ENCODE results near the gene PRG2. TPM values are rescaled to one million over a fixed set of nuclear protein-coding genes. Genes with fewer than 3 reads are reported as not detected.

PRG2 gene
- total and polyA plus RNA-seq, 9 of the 15 experiments (the other 6 are each of a cell fraction or from before 2014, with no cell fraction given) = 1.8 to 78.0 (median 26.6) TPM

DNA sequence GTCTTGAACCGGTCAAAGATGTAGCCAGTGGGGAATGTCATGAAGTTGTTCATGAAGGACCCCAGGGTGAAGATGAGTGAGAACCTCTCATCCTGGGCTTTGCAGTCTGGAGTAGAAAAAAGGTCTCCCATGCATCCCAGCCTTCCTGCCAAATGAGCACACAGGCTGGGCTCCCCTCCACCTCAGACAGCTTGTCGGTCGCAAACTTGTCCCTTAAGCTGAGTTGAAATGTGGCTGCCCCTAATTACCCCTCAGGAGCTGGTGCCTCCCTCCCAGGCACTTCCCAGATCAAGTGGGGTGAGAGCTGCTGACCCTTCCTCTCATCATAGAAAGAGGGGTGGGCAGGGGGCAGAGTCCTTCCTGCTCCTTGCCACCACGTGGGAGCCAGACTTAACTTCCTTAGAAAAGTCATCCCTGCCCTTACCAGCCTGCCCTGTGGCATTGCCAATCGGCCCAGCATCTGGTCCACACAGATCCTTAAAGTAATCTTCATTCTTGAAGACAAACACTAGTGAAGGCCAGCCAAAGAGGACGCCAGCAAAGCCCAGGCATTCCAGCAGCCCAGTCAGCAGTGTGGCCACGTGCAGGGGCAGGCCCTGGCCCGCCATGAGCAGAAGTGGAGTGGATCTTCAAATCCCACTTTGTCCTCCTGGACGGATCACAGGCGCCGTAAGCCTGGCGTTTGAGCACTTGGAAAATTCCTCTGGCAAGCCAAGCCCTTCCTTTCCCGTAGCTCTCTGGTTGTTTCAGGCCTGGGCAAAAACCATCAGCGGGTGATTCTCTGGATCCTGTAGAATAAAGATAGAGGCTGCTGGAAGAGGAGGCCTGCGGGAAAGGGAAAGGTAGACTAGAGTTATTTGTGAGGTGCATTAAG, 35.4 kb upstream of the PRG2 start:
- Histone ChIP-seq H3K79me2 (ENCODE audit: control insufficient read depth, insufficient read depth, low read length) (peaks cover 65% of the 10 kb centered on the region), H3K9me1 (ENCODE audit: control insufficient read depth, insufficient read depth, low read length) (peaks cover 7% of the 10 kb centered on the region), H3K9me3 (replicated peaks; ENCODE audit: control insufficient read depth, insufficient read depth, low read depth, low read length) (no peaks in the 10 kb centered on the region), H3K27ac (ENCODE audit: extremely low read depth, low read depth, low read length) (peak overlapping the region; percentile 91), H3K36me3 (ENCODE audit: control insufficient read depth, insufficient read depth, low read length) (peaks cover 54% of the 10 kb centered on the region), H4K20me1 (replicated peaks; ENCODE audit: control insufficient read depth, insufficient read depth, low read length) (peaks cover 12% of the 10 kb centered on the region; the same call in 1 of the 2 replicates), H3K4me3 (peak overlapping the region; percentile 72), H3K4me1 (replicated peaks in 1 of 2; ENCODE audit: control insufficient read depth in 2 of 2, insufficient read depth in 2 of 2, low read length in 2 of 2) (peaks cover 42 to 50% of the 10 kb centered on the region in 2 experiments), H2AFZ (ENCODE audit: low read depth, low read length) (peak overlapping the region; percentile 91; the same call in 1 of the 2 replicates), H3K9ac (ENCODE audit: insufficient read depth in 1 of 2, low read depth in 2 of 2, low read length in 2 of 2) (peak overlapping the region; percentile 96 to 98), H3K27me3 (ENCODE audit: control insufficient read depth in 2 of 2, insufficient read depth in 2 of 2, low read length in 2 of 2) (no peaks in the 10 kb centered on the region), H3K4me2 (ENCODE audit: insufficient read depth, low read length) (peak overlapping the region; percentile 90)
- in situ Hi-C loops (cut with MboI) (no loop called here), intact Hi-C loops (cut with micrococcal nuclease) (loop anchor here (2.0 kb wide), 2 partner anchors 23 to 39 kb away; no protein-coding TSS in a partner anchor)
- no TSS peak for BruUV-seq (replicated peaks)
- CTCF ChIA-PET (ENCODE audit: low intra/inter-chr PET ratio) = no interaction called here
- DNase-seq (ENCODE audit: extremely low read depth in 1 of 4, low spot score in 3 of 4) = no peak
- ATAC-seq = no peak
- POLR2A ChIA-PET = interaction anchor here (0.5 to 1.3 kb wide), 8 partner anchors 9 to 1086 kb away, joined by 3 to 5 read pairs (median 4); partner anchors contain the start of gene SLC43A1
- WGBS (ENCODE audit: insufficient coverage, low coverage, missing lambda C conversion rate) = 1% methylated on average over 15 of the region's 15 CpGs
- FAIRE-seq = peak; percentile 6
- TF ChIP-seq NFIX (CRISPR knock-in tag; IDR thresholded peaks at IDR 0.05; ENCODE audit: low read depth) (no peak), ARID2 (IDR thresholded peaks at IDR 0.05) (no peak), RAD51 (IDR thresholded peaks at IDR 0.05; ENCODE audit: borderline replicate concordance, low read depth) (no peak), RFX1 (IDR thresholded peaks at IDR 0.05) (no peak), ZNF699 (CRISPR knock-in tag; IDR thresholded peaks at IDR 0.05; ENCODE audit: insufficient replicate concordance) (no peak), POLR2AphosphoS5 (IDR thresholded peaks at IDR 0.05; ENCODE audit: control insufficient read depth, insufficient read depth, low read depth, low read length) (no peak), WHSC1 (IDR thresholded peaks at IDR 0.05; ENCODE audit: low read length) (no peak), GABPB1 (CRISPR knock-in tag; IDR thresholded peaks at IDR 0.05) (no peak), EZH2 (IDR thresholded peaks at IDR 0.05; ENCODE audit: borderline replicate concordance, low read depth, low read length) (no peak), PHF20 (IDR thresholded peaks at IDR 0.05; ENCODE audit: partially characterized antibody) (no peak), ZNF384 (IDR thresholded peaks at IDR 0.05; ENCODE audit: low read depth, low read length) (no peak), ZC3H8 (IDR thresholded peaks at IDR 0.05) (no peak), DACH1 (IDR thresholded peaks at IDR 0.05; ENCODE audit: partially characterized antibody) (no peak)
- TF ChIP-seq, protein P1, sequence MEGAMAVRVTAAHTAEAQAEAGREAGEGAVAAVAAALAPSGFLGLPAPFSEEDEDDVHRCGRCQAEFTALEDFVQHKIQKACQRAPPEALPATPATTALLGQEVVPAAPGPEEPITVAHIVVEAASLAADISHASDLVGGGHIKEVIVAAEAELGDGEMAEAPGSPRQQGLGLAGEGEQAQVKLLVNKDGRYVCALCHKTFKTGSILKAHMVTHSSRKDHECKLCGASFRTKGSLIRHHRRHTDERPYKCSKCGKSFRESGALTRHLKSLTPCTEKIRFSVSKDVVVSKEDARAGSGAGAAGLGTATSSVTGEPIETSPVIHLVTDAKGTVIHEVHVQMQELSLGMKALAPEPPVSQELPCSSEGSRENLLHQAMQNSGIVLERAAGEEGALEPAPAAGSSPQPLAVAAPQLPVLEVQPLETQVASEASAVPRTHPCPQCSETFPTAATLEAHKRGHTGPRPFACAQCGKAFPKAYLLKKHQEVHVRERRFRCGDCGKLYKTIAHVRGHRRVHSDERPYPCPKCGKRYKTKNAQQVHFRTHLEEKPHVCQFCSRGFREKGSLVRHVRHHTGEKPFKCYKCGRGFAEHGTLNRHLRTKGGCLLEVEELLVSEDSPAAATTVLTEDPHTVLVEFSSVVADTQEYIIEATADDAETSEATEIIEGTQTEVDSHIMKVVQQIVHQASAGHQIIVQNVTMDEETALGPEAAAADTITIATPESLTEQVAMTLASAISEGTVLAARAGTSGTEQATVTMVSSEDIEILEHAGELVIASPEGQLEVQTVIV (CRISPR knock-in tag; IDR thresholded peaks at IDR 0.05; ENCODE audit: borderline replicate concordance) = no peak
- TF ChIP-seq, protein P2, sequence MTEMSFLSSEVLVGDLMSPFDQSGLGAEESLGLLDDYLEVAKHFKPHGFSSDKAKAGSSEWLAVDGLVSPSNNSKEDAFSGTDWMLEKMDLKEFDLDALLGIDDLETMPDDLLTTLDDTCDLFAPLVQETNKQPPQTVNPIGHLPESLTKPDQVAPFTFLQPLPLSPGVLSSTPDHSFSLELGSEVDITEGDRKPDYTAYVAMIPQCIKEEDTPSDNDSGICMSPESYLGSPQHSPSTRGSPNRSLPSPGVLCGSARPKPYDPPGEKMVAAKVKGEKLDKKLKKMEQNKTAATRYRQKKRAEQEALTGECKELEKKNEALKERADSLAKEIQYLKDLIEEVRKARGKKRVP (CRISPR knock-in tag; IDR thresholded peaks at IDR 0.05) = no peak
- TF ChIP-seq, protein P3, sequence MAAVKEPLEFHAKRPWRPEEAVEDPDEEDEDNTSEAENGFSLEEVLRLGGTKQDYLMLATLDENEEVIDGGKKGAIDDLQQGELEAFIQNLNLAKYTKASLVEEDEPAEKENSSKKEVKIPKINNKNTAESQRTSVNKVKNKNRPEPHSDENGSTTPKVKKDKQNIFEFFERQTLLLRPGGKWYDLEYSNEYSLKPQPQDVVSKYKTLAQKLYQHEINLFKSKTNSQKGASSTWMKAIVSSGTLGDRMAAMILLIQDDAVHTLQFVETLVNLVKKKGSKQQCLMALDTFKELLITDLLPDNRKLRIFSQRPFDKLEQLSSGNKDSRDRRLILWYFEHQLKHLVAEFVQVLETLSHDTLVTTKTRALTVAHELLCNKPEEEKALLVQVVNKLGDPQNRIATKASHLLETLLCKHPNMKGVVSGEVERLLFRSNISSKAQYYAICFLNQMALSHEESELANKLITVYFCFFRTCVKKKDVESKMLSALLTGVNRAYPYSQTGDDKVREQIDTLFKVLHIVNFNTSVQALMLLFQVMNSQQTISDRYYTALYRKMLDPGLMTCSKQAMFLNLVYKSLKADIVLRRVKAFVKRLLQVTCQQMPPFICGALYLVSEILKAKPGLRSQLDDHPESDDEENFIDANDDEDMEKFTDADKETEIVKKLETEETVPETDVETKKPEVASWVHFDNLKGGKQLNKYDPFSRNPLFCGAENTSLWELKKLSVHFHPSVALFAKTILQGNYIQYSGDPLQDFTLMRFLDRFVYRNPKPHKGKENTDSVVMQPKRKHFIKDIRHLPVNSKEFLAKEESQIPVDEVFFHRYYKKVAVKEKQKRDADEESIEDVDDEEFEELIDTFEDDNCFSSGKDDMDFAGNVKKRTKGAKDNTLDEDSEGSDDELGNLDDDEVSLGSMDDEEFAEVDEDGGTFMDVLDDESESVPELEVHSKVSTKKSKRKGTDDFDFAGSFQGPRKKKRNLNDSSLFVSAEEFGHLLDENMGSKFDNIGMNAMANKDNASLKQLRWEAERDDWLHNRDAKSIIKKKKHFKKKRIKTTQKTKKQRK (IDR thresholded peaks at IDR 0.05; ENCODE audit: borderline replicate concordance, low read depth, low read length) = no peak

Data from K562 (cell line).